Liver (tissue), 2 donors: Measurements from ENCODE around the gene EIF4E2.

Source experiments
- REST ChIP-seq: IDR thresholded peaks from 2 replicates; pipeline ENCODE4 v1.6.1; 2016; ENCODE audit warnings: antibody characterized with exemption, mild to moderate bottlenecking
- TF ChIP-seq, protein P1 (sequence below): fragments of 150-350 bp; IDR thresholded peaks from 2 replicates; pipeline ENCODE4 v1.5.1; 2017; ENCODE audit warnings: improper control_type of control experiment, low read depth, low read length; ENCODE audit not compliant: missing input control
- donor health status: healthy.

DNA sequence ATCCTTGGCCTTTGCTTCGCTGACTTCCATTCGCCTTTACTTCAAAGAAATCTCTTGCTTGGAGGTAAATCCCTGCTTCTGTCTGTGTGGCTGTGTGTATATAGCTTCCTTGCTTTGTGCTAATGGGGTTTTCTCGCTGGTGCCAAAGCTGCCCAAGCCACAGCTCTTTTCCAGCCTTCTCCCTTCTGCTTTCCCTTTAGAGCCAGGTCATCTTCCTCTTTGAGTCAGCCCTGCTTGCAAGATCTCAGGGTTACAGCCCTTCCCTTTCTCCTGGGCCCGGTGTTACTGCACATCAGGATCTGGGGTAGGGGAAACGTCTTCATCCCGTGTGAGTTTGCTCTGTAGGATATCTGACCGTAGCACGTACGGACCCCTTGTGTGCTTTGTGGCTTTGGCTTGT is 19.1 kb downstream of the EIF4E2 start:
- TF ChIP-seq, protein P1, sequence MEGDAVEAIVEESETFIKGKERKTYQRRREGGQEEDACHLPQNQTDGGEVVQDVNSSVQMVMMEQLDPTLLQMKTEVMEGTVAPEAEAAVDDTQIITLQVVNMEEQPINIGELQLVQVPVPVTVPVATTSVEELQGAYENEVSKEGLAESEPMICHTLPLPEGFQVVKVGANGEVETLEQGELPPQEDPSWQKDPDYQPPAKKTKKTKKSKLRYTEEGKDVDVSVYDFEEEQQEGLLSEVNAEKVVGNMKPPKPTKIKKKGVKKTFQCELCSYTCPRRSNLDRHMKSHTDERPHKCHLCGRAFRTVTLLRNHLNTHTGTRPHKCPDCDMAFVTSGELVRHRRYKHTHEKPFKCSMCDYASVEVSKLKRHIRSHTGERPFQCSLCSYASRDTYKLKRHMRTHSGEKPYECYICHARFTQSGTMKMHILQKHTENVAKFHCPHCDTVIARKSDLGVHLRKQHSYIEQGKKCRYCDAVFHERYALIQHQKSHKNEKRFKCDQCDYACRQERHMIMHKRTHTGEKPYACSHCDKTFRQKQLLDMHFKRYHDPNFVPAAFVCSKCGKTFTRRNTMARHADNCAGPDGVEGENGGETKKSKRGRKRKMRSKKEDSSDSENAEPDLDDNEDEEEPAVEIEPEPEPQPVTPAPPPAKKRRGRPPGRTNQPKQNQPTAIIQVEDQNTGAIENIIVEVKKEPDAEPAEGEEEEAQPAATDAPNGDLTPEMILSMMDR = no peak
- TF ChIP-seq REST = no peak
